GM21737 (cell line): ENCODE measurements around the gene TRIM61.
"Not testable (repeated sequence)": the region's sequence is repeated elsewhere in the genome, so short reads cannot be mapped to it uniquely, and the experiment has no call there.

Experiments
- ATAC-seq: cut with Tn5 transposase; IDR thresholded peaks from one replicate; pipeline ENCODE4 v1.9.1; 2021; ENCODE audit warnings: mild to moderate bottlenecking, moderate library complexity; ENCODE audit not compliant: unreplicated experiment

The TRIM61 gene

GRCh38 chr4:164959421-164959820 is 18.0 kb downstream of the TRIM61 start:
- ATAC-seq = not testable (repeated sequence)

GRCh38 chr4:164956766-164957643 is 20.5 kb downstream of the TRIM61 start:
- peak; percentile 100 for ATAC-seq

GRCh38 chr4:164955107-164955805 is 22.2 kb downstream of the TRIM61 start:
- no peak for ATAC-seq

GRCh38 chr4:164952551-164952950 is 24.9 kb downstream of the TRIM61 start:
- no peak for ATAC-seq

GRCh38 chr4:164949448-164950143 is 27.9 kb downstream of the TRIM61 start:
- no peak for ATAC-seq

- ATAC-seq = no peak
Measured at GRCh38 chr4:164948975-164949374, 28.5 kb downstream of the TRIM61 start.

GRCh38 chr4:164948006-164948405 is 29.5 kb downstream of the TRIM61 start:
- ATAC-seq = not testable (repeated sequence)

- no peak for ATAC-seq
Measured at GRCh38 chr4:164946810-164947209, 30.6 kb downstream of the TRIM61 start.

GRCh38 chr4:164945146-164945545 is 32.3 kb downstream of the TRIM61 start:
- no peak for ATAC-seq

GRCh38 chr4:164943192-164943591 is 34.3 kb downstream of the TRIM61 start:
- ATAC-seq = no peak

- ATAC-seq = peak; percentile 46
Measured at GRCh38 chr4:164937576-164938270, 39.7 kb downstream of the TRIM61 start.

- peak; percentile 58 for ATAC-seq
Measured at GRCh38 chr4:164935865-164936606, 41.4 kb downstream of the TRIM61 start.

GRCh38 chr4:164935363-164935762 is 42.1 kb downstream of the TRIM61 start:
- peak; percentile 57 for ATAC-seq

GRCh38 chr4:164933244-164933643 is 44.2 kb downstream of the TRIM61 start:
- no peak for ATAC-seq

GRCh38 chr4:164931551-164932324 is 45.7 kb downstream of the TRIM61 start:
- no peak for ATAC-seq

GRCh38 chr4:164930647-164931046 is 46.8 kb downstream of the TRIM61 start:
- ATAC-seq = no peak

GRCh38 chr4:164927101-164927500 is 50.4 kb downstream of the TRIM61 start:
- ATAC-seq = not testable (repeated sequence)

- no peak for ATAC-seq
Measured at GRCh38 chr4:164926301-164926700, 51.2 kb downstream of the TRIM61 start.

- ATAC-seq = no peak
Measured at GRCh38 chr4:164924670-164925238, 52.7 kb downstream of the TRIM61 start.
